K562 (cell line): ENCODE data around the gene SULT1C4.

Source experiments
- NR2C1 ChIP-seq, 2 experiments: fragments of 450-650 bp; IDR thresholded peaks; 2 replicates each; pipeline ENCODE4 v1.6.1; 2017; ENCODE audit warnings: mild to moderate bottlenecking in 2 of 2, antibody characterized with exemption in 1 of 2, inconsistent platforms in 1 of 2, missing compliant biosample characterization in 1 of 2, missing genetic modification characterization in 1 of 2
- TEAD4 ChIP-seq, 2 experiments: sonication (generic) in 1 of 2; formaldehyde crosslinking in 1 of 2; IDR thresholded peaks; 2 replicates each; pipeline versions ENCODE4 v1.6.1 to v1.8.0; 2012 to 2022; ENCODE audit warnings: borderline replicate concordance in 1 of 2, inconsistent platforms in 1 of 2, low read length in 1 of 2, mild to moderate bottlenecking in 1 of 2, missing genetic modification reagents in 1 of 2

DNA sequence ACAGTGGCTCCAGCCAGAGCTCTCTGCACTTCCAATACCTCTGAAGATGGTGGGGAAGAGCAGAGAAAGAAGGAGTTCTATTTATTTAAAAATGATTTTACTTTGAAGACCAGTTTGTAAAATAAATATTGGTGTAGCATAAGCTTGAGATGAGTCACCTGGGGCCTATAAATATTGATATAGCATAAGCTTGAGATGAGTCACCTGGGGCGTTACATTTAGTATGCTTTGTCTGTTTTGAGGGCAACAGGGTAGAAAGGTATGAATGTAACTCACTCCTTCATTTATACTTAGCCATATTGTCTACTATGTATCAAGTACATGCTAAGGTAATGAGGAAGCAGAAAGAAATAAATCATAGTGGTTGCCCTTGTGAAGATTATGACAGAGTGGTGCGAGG is 7.7 kb upstream of the SULT1C4 start:
- TF ChIP-seq NR2C1 (IDR thresholded peaks at IDR 0.05): no peak
- no peak for TF ChIP-seq NR2C1 (tag; IDR thresholded peaks at IDR 0.05)
- TF ChIP-seq TEAD4 (IDR thresholded peaks at IDR 0.05; ENCODE audit: low read length): no peak
- TF ChIP-seq TEAD4 (CRISPR knock-in tag; IDR thresholded peaks at IDR 0.05; ENCODE audit: borderline replicate concordance): no peak
